ENCODE data around the gene WDR45.

WDR45 gene

DNA sequence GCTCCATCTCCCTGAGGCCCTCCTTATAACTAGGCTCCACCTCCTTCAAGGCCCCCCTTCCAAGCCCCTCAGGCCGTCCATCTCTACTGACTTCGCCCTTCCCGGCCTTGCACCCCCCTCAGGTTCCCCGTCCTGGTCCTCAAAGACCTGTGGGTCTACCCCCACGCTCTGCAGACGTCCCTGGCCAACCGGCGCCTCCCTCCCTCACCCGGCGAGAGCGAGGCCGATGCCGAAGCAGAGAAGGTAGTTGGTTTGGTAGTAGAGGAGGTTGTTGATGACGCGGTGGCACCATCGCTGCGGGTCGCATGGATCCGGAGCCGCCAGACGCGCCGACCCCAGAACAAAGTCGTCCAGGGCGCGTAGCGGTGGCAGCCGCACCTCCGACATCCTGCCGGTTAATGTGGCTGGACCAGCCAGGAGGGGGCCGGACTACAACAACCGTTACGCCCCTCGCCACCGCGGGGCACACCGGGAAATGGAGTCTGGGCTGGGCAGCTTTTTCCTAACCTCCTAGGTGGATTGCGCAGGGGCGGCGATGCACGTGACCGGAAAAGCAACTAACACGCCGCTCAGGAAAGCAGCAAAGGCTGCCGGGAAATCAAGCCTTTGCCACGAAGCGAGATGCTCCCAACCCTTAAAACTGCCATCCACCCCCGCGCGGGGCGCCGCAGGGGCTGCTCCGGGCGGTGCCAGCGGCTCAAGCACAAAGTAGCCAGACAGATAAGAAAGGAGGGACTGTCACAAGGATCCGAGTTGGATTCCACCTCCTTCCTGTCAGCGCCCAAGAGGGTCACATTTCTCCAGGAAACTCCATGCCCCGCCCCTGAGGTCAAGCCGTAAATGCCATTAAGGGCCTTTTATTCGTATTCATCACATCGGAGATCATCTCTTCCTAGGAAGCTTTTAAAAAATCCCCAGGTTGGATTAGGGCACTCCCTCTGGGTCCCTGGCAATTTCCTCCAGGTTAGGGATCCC lies 5.8 kb downstream of the WDR45 start, which contains the start of gene PRAF2:
Gene PRAF2, minus strand, starts transcription at position 402 of the 975 bp plus-strand sequence. Its CDS starts 15 bp downstream, at position 387.
- peak; percentile 90 for DNase-seq (ENCODE audit: low spot score)

- DNase-seq (ENCODE audit: low spot score), result peak; percentile 16
Measured at GRCh38 chrX:49072712-49073095, 7.0 kb downstream of the WDR45 start.

DNA sequence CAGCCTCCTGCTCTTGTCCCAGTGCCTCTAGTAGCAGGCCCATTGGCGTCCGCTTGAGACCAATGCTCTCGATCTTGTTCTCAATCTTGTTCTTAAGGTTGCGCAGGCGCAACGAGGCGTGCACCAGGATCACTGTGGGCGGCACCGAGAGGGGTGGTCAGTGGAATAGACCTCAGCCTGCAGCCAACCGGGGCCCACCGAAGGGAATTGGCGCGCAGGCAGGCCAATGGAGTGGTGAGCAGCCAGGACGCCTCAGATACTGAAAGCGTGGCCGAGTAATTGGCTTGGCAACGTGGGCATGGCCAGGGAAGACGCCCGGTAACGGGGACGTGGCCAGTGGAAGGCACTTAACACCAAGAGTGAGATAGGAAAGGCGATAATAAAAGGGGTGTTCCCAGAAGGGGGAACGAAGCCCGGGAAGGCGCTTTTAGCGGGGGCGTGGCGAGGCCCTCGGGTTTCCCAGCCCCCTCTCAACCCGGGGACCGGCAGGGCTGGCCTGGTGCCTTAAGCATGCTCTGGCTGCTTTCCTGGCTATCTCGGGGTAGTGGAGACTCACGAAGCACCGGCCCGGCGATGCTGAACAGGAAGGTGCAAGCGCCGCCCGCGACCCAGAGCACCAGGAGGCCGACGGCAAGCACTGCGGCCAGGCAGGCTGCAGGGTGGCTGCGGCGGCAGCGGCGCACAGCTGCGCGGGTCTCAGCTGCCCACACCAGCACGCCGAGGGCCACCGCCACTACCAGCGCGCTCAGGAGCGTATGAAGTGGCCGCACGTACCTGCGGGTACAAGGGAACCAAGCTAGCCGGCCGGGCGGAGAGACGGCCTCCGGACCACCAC lies 7.6 kb downstream of the WDR45 start:
- peak; percentile 34 for DNase-seq (ENCODE audit: low spot score)

DNA sequence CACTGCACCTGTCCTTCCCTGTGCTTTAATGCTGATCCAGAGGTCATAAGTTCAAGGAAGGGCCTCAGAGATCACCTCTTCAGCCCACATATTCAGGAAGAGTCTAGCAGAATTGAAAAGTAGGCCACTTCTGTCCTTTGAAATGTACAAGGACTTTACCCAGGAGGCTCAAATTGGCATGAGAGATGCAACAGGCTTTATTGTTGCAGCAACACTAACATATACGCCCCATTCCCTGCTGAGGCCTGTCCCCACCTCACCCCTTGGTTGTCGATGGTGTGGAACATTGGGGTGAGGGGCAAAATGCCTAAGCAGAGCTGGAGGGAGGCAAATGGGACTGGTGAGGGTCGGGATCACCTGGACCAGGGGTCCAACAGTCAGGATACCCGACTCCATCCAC lies 8.7 kb downstream of the WDR45 start:
- no peak for DNase-seq (ENCODE audit: low spot score)

GRCh38 chrX:49069038-49069437 lies 10.6 kb downstream of the WDR45 start:
- DNase-seq (ENCODE audit: low spot score), result no peak

DNA sequence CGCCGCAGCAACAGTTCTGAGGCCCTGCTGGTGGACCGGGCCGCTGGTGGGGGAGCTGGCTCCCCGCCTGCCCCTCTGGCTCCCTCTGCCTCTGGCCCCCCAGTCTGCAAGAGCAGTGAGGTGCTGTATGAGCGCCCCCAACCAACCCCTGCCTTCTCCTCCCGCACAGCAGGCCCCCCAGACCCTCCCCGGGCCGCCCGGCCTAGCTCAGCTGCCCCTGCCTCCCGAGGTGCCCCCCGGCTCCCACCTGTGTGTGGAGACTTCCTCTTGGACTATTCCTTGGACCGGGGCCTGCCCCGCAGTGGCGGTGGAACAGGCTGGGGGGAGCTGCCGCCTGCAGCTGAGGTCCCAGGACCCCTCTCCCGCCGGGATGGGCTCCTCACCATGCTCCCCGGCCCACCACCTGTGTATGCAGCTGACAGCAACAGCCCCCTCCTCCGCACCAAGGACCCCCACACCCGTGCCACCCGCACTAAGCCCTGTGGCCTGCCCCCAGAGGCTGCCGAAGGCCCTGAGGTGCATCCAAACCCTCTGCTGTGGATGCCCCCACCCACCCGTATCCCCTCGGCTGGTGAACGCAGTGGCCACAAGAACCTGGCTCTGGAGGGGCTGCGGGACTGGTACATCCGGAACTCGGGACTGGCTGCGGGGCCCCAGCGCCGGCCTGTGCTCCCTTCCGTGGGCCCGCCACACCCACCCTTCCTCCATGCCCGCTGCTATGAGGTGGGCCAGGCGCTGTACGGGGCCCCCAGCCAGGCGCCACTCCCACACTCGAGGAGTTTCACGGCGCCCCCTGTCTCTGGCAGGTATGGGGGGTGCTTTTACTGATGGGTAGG lies 12.2 kb downstream of the WDR45 start:
- DNase-seq (ENCODE audit: low spot score), result no peak

DNA sequence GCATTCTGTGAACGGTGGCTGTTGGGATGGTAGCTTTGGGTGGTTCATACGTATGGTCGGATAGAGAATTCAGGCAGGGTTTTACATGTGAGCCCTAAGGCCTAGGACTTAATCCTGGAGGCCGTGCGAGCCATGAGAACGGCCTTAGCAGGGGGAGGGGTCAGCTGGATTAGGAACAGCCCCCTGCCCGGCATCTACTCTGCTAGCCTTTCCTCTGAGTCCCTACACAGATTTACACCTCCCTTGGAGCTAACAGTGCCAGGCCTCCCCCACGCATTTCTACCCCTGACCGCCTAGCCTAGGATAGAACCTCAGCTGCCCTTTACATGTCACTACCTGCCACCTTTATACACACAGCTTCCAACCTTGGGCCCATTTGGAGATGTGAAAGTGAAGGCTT lies 13.0 kb downstream of the WDR45 start:
- DNase-seq (ENCODE audit: low spot score), result no peak

DNA sequence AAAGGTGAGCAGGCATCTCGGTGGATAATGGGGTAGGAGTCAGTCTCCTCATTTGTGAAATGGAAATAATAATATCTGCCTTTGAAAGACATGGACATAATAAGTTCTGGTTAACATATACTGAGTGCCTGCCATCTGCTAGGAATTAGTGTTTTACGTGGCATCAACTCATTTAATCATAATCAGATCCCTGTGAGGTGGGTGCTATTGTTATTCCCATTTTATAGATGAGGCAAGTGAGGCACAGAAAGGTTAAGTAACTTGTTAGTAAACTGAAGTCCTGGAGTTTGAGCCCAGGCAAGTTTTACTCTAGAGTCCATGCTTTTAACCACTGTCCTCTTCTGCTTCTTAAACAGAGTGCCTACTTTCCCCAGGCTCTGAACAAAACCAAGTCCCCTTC lies 13.4 kb downstream of the WDR45 start:
- no peak for DNase-seq (ENCODE audit: low spot score)

GRCh38 chrX:49064735-49065134 lies 15.0 kb downstream of the WDR45 start:
- no peak for DNase-seq (ENCODE audit: low spot score)

- DNase-seq (ENCODE audit: low spot score), result no peak
Measured at GRCh38 chrX:49064303-49064702, 15.4 kb downstream of the WDR45 start.

DNA sequence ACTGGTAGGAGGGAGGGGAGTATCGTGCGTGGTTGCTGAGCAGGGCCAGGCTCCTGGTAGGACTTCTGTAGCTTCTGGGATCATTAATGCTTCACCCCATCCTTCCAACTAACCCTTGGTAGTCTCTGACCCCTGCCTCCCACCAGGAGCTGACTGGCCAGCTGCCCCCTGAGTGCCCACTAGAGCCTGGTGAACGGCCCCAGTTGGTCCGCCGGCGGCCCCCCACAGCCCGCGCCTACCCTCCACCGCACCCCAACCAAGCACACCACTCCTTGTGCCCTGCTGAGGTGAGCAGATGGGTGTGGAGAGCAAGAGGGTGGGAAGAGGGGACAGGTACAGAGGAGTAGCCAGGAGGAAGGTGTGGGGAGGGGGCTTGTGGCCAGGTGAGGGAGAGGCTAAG lies 16.0 kb downstream of the WDR45 start:
- no peak for DNase-seq (ENCODE audit: low spot score)

- no peak for DNase-seq (ENCODE audit: low spot score)
Measured at GRCh38 chrX:49061916-49062315, 17.8 kb downstream of the WDR45 start.

DNA sequence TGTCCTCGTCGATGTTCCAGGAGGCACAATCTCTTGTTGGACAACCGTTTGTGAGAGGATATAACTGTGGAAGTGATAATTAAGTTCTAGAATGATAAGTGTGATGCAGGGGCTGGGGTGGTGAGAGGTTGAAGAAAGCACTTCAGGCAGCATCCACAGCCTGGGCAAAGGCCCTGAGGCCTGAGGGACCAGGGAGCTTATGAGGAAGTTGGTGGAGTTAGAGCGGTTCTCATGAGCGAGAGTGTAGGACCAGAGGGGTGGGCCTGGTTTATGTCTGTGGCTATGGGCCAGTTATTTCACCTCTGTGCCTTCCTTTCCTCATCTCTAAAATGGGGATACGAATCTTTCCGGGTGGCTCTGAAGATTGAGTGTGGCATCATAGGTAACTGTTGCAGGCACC lies 18.2 kb downstream of the WDR45 start:
- no peak for DNase-seq (ENCODE audit: low spot score)

DNA sequence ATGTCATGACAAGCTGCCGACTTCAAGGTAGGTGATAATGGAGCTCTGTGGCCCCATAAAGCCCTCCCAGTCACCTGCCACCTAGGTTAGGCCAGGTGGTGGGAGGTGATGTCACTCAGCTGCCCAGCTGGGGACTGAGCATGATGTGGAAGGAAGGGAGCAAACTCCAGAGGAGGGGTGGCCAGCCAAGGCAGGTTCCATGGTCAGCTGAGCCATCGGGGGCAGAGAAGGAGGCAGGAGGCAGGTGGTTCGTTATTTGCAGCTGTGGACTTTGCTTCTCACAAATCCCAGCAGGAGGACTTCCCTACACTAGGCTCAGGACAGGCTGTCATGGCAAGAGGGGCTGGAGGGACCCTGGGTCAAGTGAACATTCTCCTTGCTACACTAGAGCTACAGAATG lies 18.8 kb downstream of the WDR45 start:
- DNase-seq (ENCODE audit: low spot score), result no peak

DNA sequence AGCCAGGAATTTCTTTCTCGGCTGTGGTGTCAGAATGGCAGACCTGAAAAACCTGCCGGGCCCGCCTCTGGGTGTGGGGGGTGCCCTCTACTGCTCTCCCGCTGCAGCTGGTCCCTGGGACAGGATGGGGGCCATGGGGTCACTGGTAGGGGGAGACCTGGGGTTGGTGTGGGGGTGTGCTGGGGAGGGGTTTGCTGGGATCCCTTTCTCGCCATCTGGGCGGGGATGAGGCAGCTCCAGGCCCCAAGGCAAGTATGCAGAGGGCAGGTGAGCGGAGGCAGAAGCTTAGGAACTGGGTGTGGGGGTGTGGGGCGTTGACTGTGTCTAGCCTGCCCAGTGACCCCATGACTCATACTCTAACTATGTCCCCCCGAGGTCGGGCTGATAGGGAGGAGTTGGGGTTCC lies 20.0 kb downstream of the WDR45 start:
- DNase-seq (ENCODE audit: low spot score), result no peak

DNA sequence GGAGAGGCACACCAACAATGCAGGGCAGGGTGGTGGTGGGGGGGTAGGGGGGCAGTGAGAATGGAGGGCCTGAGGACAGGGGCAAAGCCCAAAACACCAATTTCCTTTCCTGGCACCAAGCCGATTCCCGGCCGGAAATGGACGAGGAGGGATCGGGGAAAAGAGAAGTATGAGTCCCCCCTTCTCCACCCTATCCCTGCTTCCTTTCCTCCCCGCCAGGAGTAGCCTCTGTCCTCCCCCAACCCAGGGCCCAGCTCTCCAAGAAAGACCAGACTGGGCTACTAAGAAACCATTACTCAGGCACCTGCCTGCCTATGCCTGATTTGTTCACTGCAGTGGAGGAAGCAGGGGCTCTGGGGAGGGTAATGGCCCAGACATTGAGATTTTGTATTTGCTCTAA lies 20.5 kb downstream of the WDR45 start:
- no peak for DNase-seq (ENCODE audit: low spot score)

DNA sequence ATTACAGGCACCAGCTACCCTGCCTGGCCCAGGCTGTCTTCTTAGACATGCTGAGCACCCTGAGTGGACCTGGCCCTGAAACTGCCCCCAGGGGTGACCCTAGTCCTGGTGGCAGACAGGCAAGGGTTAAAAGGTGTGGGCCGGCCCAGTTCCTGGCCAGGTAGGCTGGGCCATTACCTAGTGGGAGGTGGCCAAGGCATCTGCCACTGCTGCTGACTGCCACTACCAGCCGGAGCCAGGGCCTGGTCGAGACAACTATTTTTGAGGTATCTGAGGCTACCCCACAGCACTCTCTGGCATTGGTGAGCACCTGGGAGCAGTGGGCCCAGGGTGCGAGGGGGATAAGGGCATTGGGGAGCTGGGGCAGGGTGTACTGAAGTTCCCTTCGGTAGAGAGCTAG lies 20.9 kb downstream of the WDR45 start, which contains the start of gene CCDC120:
Gene CCDC120, plus strand, starts transcription at position 206 of the 400 bp plus-strand sequence. CDS start 3,043 bp downstream, outside the sequence.
- DNase-seq (ENCODE audit: low spot score), result no peak

- DNase-seq (ENCODE audit: low spot score), result no peak
Measured at GRCh38 chrX:49054073-49054762, 25.5 kb downstream of the WDR45 start.

DNA sequence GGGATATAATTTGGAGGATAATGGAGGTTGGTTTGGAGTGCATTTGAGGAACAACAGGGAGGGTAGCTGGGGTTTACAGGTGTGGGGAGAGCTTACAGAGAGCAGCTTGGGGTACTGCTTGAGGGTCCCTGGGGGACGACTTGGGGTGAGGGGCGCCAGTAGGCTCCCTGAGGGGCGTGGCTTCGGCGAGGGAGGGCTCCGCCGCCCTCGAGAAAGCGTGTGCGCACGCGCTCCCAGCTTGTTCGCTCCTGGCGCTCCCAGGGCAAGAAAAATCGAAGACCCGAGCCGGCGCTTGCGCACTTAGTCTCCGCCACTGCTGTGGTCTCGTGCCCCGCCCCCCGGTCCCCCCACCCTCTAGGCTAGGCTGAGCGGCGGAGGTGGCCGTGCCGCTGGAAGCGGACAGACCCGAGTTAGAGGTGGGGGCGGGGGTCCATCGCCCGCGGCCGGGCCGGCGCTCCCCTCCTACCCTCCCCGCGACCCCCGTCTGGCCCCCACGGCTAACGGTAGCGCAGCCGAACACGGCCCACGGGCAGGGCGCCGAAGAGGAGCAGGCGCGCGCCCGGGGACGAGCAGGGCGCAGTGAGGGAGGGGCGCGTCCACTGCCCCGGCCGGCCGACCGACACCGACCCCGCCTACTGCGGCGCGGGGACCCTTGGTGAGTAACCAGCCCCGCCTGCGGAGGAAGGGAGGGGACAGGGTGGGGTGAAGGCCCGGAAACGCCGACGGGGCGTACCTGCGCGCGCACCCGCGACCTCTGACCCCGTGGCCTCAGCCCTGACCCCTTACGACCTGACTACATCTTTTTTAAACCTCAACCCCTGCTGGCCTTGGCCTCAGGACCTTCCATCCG lies 26.2 kb downstream of the WDR45 start:
- DNase-seq (ENCODE audit: low spot score), result peak; percentile 76

GRCh38 chrX:49043987-49044281 lies 35.8 kb downstream of the WDR45 start:
- DNase-seq (ENCODE audit: low spot score), result no peak
